Mesenchymal stem cell (in vitro differentiated cells and primary cell): ENCODE measurements around the gene SLC16A8.
A peak's percentile ranks its signal among the peaks of the same experiment; 100 is the strongest.
"Not testable (repeated sequence)": the region's sequence is repeated elsewhere in the genome, so short reads cannot be mapped to it uniquely, and the experiment has no call there.

Experiments used
- DNase-seq: peaks from one replicate; pipeline ENCODE4 v3.0.0-alpha.2; 2013
- H2AFZ ChIP-seq: one replicate; pipeline ENCODE4 v1.6.1; 2013; ENCODE audit warnings: low read depth, mild to moderate bottlenecking, control low read depth, inconsistent platforms, low read length, moderate library complexity
- H2AK5ac ChIP-seq: 2 replicates; pipeline ENCODE4 v1.6.1; 2013; ENCODE audit warnings: low read length, moderate library complexity, mild to moderate bottlenecking, inconsistent platforms; ENCODE audit not compliant: severe bottlenecking
- H2BK120ac ChIP-seq: one replicate; pipeline ENCODE4 v1.6.1; 2013; ENCODE audit warnings: low read depth, mild to moderate bottlenecking, inconsistent platforms, low read length, moderate library complexity
- H2BK12ac ChIP-seq, 2 experiments: one replicate each; pipeline ENCODE4 v1.6.1; 2013; ENCODE audit warnings: inconsistent platforms in 2 of 2, low read length in 2 of 2, mild to moderate bottlenecking in 2 of 2, moderate library complexity in 2 of 2, control low read depth in 1 of 2
- H2BK15ac ChIP-seq: one replicate; pipeline ENCODE4 v1.6.1; 2013; ENCODE audit warnings: mild to moderate bottlenecking, low read depth, inconsistent platforms; ENCODE audit not compliant: poor library complexity, severe bottlenecking
- H2BK5ac ChIP-seq: 2 replicates; pipeline ENCODE4 v1.6.1; 2013; ENCODE audit warnings: low read depth, mild to moderate bottlenecking, low read length, control low read depth, inconsistent platforms; ENCODE audit not compliant: poor library complexity, severe bottlenecking
- H3K14ac ChIP-seq, 2 experiments: one replicate each; pipeline ENCODE4 v1.6.1; 2013; ENCODE audit warnings: inconsistent platforms in 2 of 2, low read length in 2 of 2, control low read depth in 1 of 2, mild to moderate bottlenecking in 1 of 2, moderate library complexity in 1 of 2
- H3K18ac ChIP-seq, 2 experiments: one replicate each; pipeline ENCODE4 v1.6.1; 2013; ENCODE audit warnings: inconsistent platforms in 2 of 2, low read length in 2 of 2, control low read depth in 1 of 2, low read depth in 1 of 2, mild to moderate bottlenecking in 1 of 2
- H3K23ac ChIP-seq, 2 experiments: one replicate each; pipeline ENCODE4 v1.6.1; 2013; ENCODE audit warnings: inconsistent platforms in 2 of 2, low read length in 2 of 2, mild to moderate bottlenecking in 2 of 2, moderate library complexity in 2 of 2, control low read depth in 1 of 2
- H3K27ac ChIP-seq: 2 replicates; pipeline ENCODE4 v1.5.1; 2013; ENCODE audit warnings: mild to moderate bottlenecking, moderate library complexity, low read length, control low read depth, inconsistent platforms; ENCODE audit not compliant: poor library complexity, severe bottlenecking
- H3K27me3 ChIP-seq, 2 experiments: 2 replicates each; pipeline versions ENCODE4 v1.6.1 to v1.7.0; 2013; ENCODE audit warnings: low read length in 2 of 2, mild to moderate bottlenecking in 2 of 2, moderate library complexity in 2 of 2, control low read depth in 1 of 2, inconsistent platforms in 1 of 2; ENCODE audit not compliant: control insufficient read depth in 1 of 2, insufficient read depth in 1 of 2
- H3K36me3 ChIP-seq, 2 experiments: 2 replicates each; pipeline versions ENCODE4 v1.6.1 to v1.7.0; 2013; ENCODE audit warnings: low read length in 2 of 2, control low read depth in 1 of 2, inconsistent platforms in 1 of 2, low read depth in 1 of 2, mild to moderate bottlenecking in 1 of 2; ENCODE audit not compliant: insufficient read depth in 2 of 2, control insufficient read depth in 1 of 2
- H3K4ac ChIP-seq, 2 experiments: one replicate each; pipeline ENCODE4 v1.6.1; 2013; ENCODE audit warnings: inconsistent platforms in 2 of 2, low read length in 2 of 2, mild to moderate bottlenecking in 2 of 2, moderate library complexity in 2 of 2, control low read depth in 1 of 2, low read depth in 1 of 2
- H3K4me1 ChIP-seq: 2 replicates; pipeline ENCODE4 v1.6.1; 2013; ENCODE audit warnings: low read depth, low read length, control low read depth; ENCODE audit not compliant: control insufficient read depth, insufficient read depth
- H3K4me2 ChIP-seq: 2 replicates; pipeline ENCODE4 v1.6.1; 2013; ENCODE audit warnings: low read length, mild to moderate bottlenecking, inconsistent platforms; ENCODE audit not compliant: poor library complexity, severe bottlenecking
- H3K4me3 ChIP-seq, 2 experiments: 2 replicates each; pipeline versions ENCODE4 v1.5.1 to v1.7.0; 2013; ENCODE audit warnings: low read length in 2 of 2, mild to moderate bottlenecking in 2 of 2, control low read depth in 1 of 2, low read depth in 1 of 2; ENCODE audit not compliant: insufficient read depth in 1 of 2
- H3K79me1 ChIP-seq: replicated peaks from 2 replicates; pipeline ENCODE4 v1.6.1; 2013; ENCODE audit warnings: mild to moderate bottlenecking, control low read depth, low read length, inconsistent platforms; ENCODE audit not compliant: poor library complexity, severe bottlenecking
- H3K9ac ChIP-seq: 2 replicates; pipeline ENCODE4 v1.7.0; 2013; ENCODE audit warnings: mild to moderate bottlenecking, low read length, moderate library complexity
- H3K9me3 ChIP-seq: 2 replicates; pipeline ENCODE4 v1.7.0; 2013; ENCODE audit warnings: mild to moderate bottlenecking, low read length; ENCODE audit not compliant: control insufficient read depth
- H4K8ac ChIP-seq: one replicate; pipeline ENCODE4 v1.6.1; 2013; ENCODE audit warnings: inconsistent platforms, mild to moderate bottlenecking, low read length, moderate library complexity
- H4K91ac ChIP-seq: one replicate; pipeline ENCODE4 v1.6.1; 2013; ENCODE audit warnings: mild to moderate bottlenecking, low read length, inconsistent platforms
- WGBS: methylation state at CpG from one replicate; pipeline ENCODE4 v1.1.7; 2013; ENCODE audit warnings: mixed read lengths; 5-methylcytosine and 5-hydroxymethylcytosine counted together

SLC16A8 gene

DNA sequence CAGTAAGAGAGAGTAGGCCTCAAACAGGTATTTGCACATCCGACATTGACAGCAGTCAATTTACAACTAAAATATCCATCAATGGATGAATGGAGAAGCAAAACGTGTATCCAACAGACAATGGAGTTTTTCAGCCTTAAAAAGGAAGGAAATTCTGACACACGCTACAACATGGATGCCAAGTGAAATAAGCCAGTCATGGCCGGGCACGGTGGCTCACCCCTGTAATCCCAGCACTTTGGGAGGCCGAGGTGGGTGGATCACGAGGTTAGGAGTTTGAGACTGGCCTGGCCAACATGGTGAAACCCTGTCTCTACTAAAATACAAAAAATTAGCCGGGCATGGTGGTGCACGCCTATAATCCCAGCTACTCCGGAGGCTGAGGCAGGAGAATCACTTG is 33.6 kb upstream of the SLC16A8 start:
- H2AK5ac ChIP-seq, H4K91ac ChIP-seq, H3K4ac ChIP-seq, H2BK120ac ChIP-seq, H3K14ac ChIP-seq, H4K8ac ChIP-seq, H3K79me1 ChIP-seq, DNase-seq, H2AFZ ChIP-seq, H3K23ac ChIP-seq, H3K27ac ChIP-seq, H2BK5ac ChIP-seq, H3K9ac ChIP-seq, H3K18ac ChIP-seq, H3K4me2 ChIP-seq, H2BK15ac ChIP-seq, H3K27me3 ChIP-seq, H2BK12ac ChIP-seq, H3K4me3 ChIP-seq, H3K9me3 ChIP-seq: not testable (repeated sequence)
- 97% methylated on average over 10 of the region's 10 CpGs for WGBS
- Histone ChIP-seq H3K36me3 (peaks cover 0 to 16% of the 10 kb centered on the region in 2 experiments), H3K4me1 (peaks cover 16% of the 10 kb centered on the region)

DNA sequence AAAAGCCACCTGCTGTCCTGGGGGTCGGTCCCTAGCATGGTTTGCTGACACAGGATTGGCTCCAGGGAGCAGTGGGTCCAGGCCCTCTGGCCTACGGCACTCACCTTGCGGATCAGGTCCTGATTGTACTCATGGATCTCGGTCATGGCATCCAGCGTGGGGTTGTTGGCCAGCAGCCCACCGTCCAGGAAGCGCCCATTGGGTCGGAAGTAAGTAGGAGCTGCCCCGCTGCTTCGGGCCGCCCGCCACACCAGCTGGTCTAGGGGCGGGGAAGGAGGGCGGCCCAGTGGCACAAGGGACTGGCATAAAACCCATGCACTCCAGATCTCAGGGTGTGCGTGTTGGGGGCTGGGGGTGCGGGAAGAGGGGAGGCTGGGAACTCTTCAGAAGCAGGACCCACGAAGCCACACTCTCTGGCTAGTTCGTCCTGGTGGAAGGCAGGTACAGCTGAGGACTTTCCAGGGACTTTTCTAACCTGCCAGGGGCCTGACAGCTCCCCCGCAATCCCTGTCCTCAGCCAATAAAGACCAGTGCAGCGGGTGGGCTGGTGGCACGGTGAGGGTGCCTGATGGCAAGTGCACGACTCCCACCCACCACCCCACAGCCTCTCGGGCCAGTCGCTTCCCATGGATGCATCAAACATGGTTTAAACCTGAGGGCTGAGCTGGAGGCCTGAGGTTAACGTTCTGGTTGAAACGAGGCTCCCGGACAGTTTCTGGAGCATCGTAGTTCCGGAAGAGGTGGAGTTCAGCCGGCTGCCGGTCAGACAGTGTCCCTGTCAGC is 31.6 kb upstream of the SLC16A8 start:
- Histone ChIP-seq H3K4me1 (peaks cover 20% of the 10 kb centered on the region), H3K36me3 (peaks cover 0 to 25% of the 10 kb centered on the region in 2 experiments), H2BK120ac (no peak overlapping the region), H2BK15ac (no peak overlapping the region), H4K91ac (peak overlapping the region; percentile 6), H3K23ac (no peak overlapping the region), H3K14ac (no peak overlapping the region), H2BK5ac (no peak overlapping the region), H3K4ac (no peak overlapping the region), H3K18ac (no peak overlapping the region), H3K27me3 (peaks cover 0 to 2% of the 10 kb centered on the region in 2 experiments), H2AK5ac (no peak overlapping the region), H3K9me3 (no peaks in the 10 kb centered on the region), H4K8ac (peak overlapping the region; percentile 1), H3K4me3 (no peak overlapping the region), H2BK12ac (no peak overlapping the region), H3K79me1 (no peaks in the 10 kb centered on the region), H3K9ac (no peak overlapping the region), H2AFZ (no peak overlapping the region), H3K27ac (no peak overlapping the region), H3K4me2 (no peak overlapping the region)
- DNase-seq: no peak
- WGBS: 96% methylated on average over 31 of the region's 31 CpGs

DNA sequence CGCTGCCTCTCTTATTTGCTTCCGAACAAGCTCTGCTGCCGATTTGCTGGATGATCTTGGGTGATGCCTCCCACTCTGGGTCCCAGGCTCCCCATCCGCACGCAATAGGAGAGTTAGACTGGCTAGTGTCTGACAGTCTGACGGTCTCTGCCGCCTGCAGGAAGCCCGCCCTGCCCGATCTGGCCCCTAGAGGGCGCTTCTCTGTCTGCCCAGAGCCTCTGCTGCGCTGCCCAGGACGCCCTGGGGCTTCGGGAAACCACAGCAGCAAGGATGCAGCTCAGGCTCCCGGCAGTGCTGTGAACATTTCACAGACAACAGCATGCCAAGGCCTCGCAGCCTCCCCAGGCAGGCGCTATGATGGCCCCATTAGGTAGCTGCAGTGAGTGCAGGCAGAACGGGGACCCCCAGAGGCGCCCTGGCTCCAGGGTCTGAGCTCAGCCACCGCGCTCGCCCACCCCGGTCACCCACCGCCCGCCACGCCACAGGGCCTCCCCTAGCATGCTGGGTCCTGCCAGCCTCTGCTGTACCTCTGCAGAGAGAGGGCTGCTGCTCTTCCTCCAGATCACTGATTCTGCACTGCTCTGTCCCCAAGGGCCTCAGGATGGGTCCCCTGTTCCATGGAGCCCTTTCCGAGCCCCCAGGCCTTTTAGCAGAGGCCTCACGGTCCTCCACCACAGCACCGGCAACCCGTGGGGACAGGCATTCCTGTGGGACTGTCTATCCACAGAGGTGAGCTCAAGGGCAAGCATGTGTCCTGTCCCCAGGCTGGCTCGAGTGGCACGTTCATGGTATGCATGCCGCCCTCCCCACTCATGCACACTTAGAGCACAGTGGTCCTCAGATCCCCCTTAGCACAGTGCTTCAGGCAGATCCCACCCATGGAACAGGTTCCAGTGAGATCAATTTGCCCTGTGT is 30.8 kb upstream of the SLC16A8 start:
- H3K9ac ChIP-seq: no peak overlapping the region
- no peak overlapping the region for H2BK15ac ChIP-seq
- 50% methylated on average over 32 of the region's 32 CpGs for WGBS

DNA sequence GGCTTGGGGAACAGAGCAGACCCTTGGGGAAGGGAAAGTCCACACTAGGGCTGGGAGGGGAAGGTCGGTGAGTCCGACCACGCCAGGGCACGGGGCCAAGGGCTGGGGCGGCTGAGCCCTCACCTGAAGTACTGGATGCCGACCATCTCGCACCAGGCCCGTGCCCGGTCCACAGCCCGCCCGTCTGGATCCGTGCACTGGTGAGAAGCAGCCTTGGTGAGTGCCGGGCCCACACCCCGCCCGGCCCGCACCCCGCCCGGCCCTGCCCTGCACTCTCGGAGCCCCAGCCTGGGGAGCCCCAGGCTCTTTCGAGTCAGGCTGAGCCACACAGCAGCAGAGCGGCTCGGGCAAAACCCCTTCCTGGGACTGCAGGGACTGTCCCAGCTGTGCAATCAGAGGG is 28.4 kb upstream of the SLC16A8 start:
- H3K36me3 ChIP-seq: peaks cover 0 to 24% of the 10 kb centered on the region in 2 experiments
- H3K14ac ChIP-seq: no peak overlapping the region
- H3K23ac ChIP-seq: no peak overlapping the region
- H3K18ac ChIP-seq: no peak overlapping the region
- H3K9me3 ChIP-seq: no peaks in the 10 kb centered on the region
- H3K9ac ChIP-seq: no peak overlapping the region
- H4K91ac ChIP-seq: no peak overlapping the region
- H2AFZ ChIP-seq: no peak overlapping the region
- H2BK120ac ChIP-seq: no peak overlapping the region
- peaks cover 25% of the 10 kb centered on the region for H3K4me1 ChIP-seq
- H3K4ac ChIP-seq: no peak overlapping the region
- peak overlapping the region; percentile 13 for H2AK5ac ChIP-seq
- H2BK15ac ChIP-seq: no peak overlapping the region
- H3K4me3 ChIP-seq: no peak overlapping the region
- no peak overlapping the region for H2BK5ac ChIP-seq
- H3K79me1 ChIP-seq: no peaks in the 10 kb centered on the region
- H2BK12ac ChIP-seq: no peak overlapping the region
- H3K27me3 ChIP-seq: peaks cover 0 to 10% of the 10 kb centered on the region in 2 experiments
- DNase-seq: no peak
- H3K4me2 ChIP-seq: no peak overlapping the region
- no peak overlapping the region for H3K27ac ChIP-seq
- WGBS: 94% methylated on average over 19 of the region's 22 CpGs
- no peak overlapping the region for H4K8ac ChIP-seq

More for the DNA sequence above, 30.8 kb upstream of the SLC16A8 start:
- Histone ChIP-seq H3K79me1 (no peaks in the 10 kb centered on the region), H2AK5ac (no peak overlapping the region), H2BK5ac (no peak overlapping the region), H3K4ac (peak overlapping the region in 1 of 2 experiments; percentile 60), H3K9me3 (no peaks in the 10 kb centered on the region), H2AFZ (peak overlapping the region; percentile 18), H2BK120ac (no peak overlapping the region), H3K14ac (peak overlapping the region in 1 of 2 experiments; percentile 68), H3K27me3 (peaks cover 0 to 10% of the 10 kb centered on the region in 2 experiments), H3K4me1 (peaks cover 23% of the 10 kb centered on the region), H3K4me2 (no peak overlapping the region), H2BK12ac (peak overlapping the region in 1 of 2 experiments; percentile 12), H4K91ac (peak overlapping the region; percentile 59), H3K36me3 (peaks cover 0 to 20% of the 10 kb centered on the region in 2 experiments), H3K4me3 (no peak overlapping the region), H4K8ac (peak overlapping the region; percentile 87), H3K27ac (no peak overlapping the region), H3K18ac (peak overlapping the region in 1 of 2 experiments; percentile 66), H3K23ac (no peak overlapping the region)
- peak; percentile 87 for DNase-seq
